IPS DF 19.7 (cell line): ENCODE results near the gene AP1S1.
A peak's percentile ranks its signal among the peaks of the same experiment; 100 is the strongest.

Source experiments
- DNase-seq: peaks from one replicate; pipeline ENCODE4 v3.0.0-alpha.2; 2013; ENCODE audit warnings: low read depth, low spot score

AP1S1 gene

DNA sequence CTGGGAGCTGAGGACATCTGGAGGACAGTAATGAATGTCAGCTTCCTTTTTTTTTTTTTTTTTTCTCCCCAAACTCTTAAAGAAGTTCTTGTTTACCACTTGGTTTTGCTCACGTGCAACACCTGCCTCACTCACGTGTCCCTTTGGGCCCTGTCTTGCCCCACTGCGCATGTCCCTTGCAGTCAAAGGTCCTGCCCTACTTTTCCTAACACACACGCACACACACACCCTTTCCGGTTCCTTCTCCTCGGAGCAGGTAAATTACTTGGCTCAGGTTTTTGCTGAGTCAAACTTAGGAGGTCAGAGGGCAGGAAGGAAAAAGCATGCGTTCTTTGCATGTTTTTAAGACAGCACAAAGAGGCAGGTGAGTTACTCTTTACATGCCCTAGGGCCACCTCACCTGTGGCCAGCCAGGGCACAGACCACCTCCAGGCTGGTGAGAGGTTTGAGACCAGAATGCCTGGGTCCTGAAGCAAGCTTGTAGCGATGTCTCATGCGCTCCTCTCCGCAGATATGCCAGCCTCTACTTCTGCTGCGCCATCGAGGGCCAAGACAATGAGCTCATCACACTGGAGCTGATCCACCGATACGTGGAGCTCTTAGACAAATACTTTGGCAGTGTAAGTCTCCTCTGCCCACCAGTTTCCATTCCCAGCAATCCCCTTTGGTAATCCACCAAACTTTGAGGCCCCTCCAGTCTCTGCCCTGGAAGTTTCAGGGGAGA lies 2.8 kb downstream of the AP1S1 start:
- DNase-seq: no peak

DNA sequence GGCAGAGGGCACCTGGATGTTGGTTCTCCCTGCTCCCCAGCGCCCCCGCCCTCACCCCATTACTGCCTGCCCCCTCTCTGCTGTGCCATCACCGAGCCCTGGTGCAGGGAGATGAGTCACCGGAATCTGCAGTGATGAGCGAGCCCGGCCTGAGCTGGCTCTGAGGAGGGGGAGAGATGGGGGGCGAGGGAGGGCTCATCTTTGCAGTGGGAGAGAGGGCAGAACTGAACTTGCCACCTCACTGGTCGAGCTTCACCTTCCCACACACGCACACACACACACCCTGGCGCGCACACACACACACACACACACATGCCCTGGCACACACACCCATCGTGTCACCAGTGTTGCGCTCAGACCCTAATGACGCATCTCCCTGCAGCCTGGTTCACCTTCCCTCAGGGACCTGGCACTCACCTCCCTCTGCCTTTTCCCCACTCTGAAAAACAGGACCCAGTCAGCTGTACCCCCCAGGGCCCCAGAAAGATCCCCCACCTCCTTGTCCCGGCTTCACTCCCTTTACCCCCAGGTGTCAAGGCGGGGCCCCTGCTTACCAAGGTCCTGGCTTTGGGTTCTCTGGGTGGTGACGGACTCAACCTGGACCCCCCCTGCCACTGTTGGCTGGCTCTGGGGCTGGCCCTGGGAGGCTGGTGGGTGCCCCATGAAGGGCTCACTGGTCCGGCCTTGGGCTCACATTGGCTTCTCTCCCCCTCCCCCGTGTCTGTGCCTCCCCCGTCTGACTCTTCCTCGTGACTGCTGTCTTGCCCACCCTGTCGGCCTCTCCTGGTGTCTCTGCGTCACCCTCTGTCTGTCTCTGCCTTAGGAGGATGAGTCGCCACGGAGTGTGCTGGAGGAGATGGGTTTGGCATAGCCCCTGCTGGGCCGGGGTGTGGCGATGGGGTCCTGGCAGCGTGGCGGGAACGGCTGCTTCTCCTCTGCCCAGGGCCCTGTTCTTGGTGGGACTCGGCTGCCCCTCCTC lies 5.7 kb downstream of the AP1S1 start:
- no peak for DNase-seq

DNA sequence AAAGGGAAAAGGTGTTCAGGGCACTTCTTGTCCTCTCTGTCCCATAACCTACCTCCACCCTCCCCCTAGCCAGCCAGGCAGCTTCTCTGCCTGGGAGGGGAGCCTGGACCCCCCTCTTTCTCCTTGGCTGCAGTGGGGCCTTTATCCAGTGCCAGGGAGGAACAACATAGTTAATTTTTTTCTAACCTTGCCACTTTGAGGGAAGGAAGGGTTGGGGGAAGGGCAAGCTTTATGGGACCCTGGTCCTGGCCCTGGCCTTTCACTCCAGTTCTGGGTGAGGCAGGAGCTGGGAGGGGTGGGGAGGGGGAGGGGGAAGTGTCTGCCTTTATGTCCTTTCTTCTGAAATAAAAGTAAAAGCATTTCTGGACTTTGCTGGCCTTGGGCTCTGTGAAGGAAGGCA lies 6.6 kb downstream of the AP1S1 start:
- no peak for DNase-seq

DNA sequence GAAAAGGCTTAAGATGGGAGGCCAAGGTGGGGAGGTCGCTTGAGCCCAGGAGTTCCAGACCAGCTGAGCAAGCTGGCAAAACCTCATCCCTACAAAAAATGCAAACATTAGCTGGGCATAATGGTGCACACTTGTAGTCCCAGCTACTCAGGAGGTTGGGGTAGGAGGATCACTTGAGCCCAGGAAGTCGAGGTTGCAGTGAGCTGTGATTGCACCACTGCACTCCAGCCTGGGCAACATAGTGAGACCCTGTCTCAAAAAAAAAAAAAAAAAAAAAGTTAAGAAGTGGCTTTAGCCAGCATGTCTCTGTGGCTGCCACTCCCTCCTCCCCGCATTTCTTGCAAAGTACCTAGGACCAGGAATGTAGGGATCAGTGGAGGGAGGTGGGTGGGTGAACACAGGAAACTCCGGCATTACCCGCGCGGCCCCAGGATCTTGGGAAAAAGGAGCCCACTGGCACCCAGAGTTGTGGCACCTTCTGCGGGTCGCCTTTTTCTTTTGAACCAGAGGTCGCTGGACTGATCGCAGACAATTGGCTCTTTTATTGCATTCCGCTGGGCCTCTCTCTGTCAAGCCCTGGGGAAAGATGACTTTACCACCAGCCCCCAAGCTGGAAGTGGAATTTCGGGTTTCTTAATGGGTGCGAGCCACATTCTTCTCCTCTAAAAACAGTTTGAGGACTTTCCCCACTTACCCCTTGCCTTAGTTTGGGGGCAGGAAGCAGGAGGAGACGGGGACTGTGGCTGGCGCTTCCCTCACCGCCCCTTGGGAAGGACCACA lies 7.6 kb downstream of the AP1S1 start:
- DNase-seq: no peak

DNA sequence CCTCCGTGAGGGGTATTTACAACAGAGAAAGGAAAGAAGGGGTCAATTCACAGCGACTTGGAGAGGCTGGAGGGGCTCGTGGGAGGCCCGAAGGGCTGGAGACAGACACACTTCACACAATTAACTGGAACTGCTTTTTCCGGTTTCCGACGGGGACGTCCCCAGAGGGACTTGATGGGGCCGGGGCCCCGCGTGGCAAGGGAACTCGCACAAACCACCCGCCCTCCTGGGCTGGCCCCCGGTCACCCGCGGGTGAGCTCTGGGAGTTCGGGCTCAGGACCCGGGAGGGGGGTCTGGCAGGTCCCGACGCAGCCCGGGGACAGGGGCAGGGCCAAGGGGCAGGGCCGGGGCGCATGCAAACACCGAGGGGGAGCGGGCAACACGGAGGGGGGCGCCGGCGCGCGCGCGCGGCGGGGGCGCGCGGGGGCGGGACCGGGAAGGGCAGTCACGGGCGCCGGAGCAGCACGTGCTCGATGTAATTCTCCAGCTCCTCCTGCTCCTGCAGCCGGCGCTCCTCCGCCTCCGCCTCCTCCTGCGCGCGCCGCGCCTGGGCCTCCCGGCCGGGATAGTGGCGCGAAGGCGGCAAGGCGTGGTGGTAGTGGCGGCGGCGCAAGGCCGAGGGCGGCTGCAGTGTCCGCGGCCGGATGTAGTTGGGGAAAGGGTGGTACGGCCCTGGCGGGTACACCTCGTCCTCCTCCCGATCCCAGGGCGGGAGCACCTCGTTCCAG lies 8.4 kb downstream of the AP1S1 start:
- no peak for DNase-seq

DNA sequence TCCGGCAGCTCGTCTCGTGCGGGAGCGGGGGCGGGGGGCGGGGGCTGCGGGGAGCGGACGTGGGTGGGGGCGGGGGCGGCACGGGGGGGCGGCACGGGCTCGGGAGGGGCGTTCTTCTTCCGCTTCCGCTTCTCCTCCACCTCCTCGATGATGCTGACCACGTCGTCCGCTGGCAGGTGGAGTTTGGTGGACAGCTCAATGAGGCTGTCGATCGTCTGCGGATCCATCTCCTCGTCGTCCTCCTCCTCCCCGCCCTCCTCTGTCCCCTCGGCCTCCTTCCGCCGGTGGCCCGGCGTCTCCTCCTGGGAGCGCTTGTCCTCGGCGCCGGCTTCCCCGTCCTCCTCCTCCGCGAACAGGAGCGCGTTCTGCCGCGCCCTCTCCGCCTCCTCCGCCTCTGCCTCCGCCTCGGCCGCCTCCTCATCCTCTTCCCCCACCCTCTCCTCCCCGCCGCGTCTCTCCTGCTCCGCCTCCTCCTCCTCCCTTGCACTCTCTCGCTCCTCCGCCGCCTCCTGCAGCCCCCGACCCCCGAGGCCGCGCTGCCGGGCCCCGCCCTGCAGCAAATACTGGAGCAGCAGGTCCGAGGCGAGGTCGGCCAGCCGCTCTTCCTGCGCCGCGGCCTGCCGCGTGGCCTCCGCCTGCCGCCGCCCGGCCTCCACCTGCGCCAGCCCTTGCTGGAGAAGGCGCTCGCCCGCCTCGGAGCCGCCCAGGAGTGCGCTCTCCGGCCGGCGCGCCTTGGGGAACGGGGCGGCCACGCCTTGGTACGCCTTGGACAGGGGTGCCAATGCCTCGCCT lies 9.2 kb downstream of the AP1S1 start:
- DNase-seq: no peak

DNA sequence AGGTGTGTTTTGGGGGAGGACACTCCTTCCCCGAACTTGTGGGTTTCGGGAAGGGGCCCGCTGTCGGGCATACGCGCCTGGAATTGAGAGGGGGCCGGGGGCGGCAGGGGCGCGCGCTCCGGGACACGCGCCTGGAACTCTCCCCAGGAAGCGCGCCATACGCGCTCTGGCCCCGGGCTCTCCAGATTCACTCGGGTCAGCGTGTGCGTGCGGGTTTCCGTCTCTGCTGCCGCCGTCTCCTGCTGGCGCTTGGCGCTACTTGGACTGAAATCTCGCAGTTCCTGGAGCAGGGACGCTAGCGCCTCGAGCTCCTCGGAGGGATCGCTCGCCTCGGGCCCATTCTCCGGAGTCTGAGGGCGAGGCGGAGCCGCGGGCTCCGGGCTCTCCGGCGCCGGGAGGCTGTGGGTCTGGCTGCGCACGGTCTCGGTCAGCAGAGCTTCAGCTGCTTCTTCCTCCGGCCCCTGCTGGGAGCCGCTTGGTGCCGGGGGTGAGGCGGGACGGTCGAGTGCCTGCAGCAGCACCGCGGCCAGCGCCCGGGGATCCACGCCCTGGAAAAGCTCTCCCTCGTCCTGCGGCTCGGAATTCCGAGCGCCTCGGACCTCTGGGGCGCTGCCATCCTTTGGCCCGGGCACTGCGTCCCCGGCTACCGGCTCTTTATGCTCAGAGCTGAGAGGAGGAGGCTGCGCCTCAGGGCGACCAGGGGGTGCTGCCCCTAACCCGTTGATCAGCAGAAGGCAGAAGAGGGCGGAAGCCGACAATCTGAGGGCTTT lies 10.0 kb downstream of the AP1S1 start:
- no peak for DNase-seq

DNA sequence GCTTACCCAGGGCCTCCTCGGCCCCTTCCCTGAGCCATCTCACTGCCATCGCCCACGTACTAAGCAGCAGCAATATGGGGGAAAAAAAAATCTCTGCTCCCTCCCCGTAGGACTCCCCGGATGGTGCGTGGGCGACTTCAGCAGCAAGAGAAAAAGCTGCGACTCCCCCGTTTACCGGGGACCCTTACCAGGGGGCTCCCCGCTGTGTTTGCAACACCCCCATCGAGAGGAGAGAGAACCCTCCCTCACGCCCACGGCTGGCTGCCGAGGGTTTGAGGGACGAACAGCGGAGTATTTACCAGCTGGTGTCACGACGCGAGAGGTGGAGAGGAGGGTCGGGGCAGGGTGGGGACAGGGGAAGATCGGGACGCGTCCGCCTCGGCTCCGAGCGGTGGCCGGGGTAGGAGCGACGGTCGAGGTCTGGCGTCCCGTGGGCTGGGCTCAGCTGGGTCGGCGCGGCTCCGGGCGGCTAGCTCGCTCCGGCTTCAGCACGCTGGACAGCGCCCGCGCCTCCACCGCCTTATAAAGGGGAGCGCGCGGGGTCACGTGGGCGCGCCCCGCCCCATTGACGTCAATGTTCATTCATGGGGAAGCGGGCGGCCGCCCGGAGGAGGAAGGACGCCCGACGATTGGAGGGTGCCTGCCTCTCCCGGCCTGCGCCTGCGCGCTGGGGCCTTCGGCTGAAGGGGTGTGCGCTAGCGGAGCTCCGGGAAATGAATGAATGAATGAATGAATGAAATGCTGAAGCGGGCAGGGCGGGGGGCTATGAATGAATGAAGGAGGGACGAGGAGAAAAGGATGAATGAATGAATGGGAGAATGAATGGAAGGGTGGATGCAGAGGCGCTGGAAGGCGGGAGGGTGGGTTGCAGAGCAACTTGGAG lies 11.0 kb downstream of the AP1S1 start, which contains the start of gene VGF:
Gene VGF (minus strand): TSS at position 495 of the 883 bp plus-strand sequence. CDS start 726 bp downstream, outside the sequence.
- DNase-seq: no peak

DNA sequence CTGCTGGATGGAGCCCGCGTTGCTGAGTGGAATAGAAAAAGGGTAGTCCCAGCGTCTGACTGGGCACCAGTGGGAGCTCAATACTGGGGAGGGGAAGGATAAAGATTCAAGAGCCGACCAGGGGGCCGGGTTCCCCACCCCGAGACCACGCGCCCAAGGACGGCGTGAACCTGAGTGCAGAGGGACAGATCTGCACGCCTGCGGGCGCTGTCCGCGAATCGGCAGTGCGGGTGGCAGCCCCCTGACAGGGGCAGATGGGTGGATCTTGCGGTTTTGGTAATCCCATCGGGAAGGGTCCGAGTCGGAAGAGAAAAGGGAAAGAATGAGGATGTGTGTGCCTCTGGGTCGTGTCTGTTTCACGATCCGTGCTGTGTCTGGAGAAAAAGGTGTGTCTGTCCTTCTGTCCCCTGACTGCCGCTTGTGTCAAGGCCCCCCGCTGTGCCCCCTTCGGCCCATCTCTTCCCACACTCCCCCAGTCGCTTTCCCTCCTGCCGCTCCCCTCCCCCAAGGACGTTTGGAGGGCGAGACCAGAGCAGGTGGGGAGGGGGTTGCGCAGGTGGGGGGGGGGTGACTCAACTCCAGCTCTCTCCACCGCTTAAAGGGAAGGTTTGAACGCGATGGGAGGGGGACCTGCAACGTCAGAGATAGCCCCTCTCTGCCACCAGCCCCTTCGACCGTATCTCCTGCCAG lies 11.8 kb downstream of the AP1S1 start:
- no peak for DNase-seq

DNA sequence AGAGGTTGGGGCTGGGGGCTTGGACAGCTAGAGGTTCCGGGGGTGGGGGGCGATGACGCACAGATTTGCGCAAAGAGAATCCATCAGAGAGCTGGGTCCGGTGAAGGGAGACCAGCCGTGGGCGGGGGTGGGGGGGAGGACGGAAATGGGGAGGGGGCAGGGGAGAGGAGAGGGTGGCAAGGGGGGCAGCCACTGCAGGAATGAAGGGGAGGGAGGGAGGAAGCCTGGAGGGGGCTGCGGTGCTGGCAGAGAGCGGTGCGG lies 12.3 kb downstream of the AP1S1 start:
- DNase-seq: no peak

DNA sequence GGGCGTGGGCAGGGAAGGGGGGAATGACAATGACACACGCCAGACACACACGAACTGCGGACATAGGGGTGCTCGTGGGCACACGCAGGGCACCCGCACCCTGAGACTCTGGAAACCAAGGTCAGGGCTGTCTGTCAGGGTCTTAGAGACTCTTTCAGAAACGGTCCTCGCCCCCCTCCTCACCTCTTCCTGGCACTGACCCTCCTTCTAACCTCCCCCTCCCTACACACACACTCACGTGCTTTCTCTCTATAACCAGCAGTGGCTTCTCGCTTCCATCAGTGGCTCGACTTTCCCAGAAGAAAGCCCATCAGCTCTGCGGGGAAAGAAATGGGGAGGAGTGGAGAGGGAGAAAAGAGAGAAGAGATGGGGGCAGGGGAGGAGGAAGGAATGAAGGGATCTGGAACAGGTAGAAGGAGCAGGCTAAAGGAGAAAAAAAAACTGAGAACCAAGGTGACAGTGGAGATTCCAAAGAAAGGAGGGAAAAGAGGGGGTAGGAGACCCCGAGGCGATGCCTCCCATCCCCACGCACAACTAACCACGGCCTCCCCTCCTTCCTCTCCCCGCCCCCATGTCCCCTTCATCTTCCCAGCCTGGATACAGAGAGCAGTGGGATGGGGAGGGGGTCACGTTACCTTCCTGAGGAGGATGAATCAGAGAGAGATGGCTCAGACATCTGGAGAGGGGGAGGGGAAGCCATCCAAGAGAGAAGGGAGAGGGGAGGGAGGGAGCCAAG lies 12.8 kb downstream of the AP1S1 start:
- DNase-seq: peak; percentile 92

DNA sequence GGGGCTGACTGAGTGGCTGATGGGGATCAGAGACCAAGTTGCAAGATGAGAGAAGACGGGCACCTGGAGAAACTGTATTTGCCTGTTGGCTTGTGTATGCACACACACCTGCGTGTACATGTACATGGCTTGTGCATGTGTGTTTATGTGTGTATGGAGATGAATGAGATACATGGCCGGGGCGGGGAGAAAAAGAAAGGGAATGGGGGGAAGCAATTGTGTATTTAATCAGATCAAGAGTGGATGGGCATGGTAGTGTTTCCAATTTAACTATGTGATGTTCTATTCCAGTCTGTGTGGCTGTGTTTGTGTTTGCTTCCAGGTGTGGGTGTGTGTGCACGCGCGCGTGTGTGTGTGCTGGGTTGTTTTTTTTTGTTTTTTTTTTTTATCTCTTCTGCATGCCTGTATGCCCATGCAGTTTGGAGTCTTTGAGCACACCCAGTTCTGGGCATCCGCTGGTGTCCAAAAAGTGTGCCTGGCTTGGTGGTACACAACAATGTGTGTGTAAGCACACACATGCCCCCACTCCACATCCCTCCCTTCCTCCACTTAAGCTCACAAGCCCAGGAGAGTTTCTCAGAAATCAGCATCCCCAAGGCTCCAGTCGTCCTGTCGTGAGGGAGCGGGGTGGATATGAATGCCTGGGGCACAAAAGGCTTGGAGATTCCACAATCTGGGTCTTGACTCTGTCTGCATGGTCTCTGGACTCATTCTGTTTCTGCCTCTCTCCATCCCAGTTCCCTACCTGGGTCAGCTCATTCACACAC lies 13.6 kb downstream of the AP1S1 start:
- no peak for DNase-seq

DNA sequence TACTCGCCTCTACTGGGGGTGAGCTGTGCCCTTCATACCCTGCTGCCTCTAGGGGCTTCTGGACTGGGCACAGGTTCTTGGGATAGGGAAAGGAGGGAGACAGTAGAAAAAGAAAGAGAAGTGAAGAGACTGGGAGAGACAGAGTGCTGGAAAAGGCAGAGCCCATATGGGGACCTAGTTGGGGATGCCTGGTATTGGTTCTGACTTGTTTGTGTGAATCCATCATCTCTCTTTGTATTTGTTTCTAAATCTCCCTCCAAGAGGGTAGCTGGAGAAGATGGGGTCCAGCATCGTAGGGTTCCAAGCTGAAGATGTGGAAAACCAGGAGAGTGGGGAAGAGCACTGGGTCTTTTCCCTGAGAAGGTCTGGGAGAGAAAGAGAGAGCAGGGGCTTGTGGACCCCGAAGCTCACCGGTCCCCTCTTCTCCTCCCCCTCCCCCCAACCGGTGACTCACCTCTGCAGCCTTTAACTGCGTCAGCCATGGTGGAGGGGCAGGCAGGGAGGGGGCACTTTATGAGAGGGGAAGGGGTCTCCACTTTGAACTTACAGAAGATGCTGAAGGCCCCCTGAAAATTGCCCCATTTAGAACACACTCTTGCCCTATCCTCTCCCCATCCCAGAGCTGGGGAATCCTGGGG lies 14.3 kb downstream of the AP1S1 start:
- DNase-seq: no peak

DNA sequence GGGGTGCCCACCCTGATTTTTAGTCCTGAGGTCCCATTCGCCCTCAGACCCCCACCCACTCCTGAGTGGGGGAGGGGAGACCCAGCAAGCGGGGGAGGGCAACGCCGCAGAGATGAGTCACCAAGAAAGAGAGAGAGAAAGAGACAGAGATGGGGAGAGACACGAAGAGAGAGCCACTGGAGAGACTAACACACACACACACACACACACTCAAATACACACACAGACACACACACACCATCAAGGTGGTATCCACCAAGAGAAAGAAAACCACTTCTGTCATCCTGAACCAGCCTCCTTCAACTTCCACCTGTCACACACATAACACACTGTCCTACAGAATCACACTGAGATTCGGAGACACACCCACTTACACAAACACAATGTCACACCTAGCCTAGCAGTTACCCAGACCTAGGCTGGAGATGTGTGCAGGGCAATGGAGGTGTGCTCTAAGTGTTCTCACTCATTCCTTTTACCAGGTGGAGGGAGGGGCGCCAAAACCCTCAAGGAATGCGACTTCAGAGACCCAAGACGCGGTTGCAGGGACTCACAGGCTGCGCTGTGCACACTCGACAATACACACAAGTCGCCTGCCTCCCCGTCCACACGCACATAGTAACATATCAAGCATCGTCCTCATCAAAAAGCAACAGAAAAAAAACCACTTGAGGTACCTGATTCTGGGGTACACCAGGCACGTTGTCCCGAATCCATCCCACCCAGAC lies 15.0 kb downstream of the AP1S1 start:
- DNase-seq: no peak

DNA sequence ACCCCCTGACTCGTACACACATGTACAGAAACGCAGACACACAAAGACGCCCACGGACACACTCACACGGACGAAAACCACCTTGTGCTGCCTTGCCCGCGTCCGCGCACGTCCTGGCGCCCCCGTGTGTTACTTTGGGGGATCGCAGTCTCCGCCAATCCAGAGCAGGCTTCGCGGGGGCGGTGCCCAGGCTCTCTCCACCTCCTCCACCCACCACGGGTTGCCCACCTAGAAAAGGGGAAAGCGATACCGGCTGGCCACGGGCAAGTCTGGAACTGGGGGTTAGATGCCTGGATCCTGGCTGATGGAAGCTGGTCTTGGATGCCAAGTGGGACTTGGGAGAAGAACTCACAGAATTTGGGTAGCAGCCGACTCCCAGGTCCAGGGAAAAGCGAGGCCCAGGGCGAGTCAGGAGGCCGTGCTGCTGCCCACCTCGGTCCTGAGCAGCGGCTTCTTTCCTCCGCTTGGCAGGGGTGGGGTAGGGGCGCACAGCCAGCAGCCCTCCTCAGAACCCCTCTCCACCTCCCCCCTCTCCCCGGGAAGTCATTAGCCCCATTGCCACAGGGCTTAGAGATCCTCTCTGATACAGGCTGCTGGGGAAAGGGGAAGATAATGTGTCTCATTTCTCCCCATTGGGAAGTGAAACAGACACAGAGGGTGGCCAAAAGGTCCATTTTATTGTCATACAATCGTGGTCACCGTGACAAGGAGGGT lies 15.7 kb downstream of the AP1S1 start:
- no peak for DNase-seq
